ENCODE results near the gene DMD. TPM values are rescaled to one million over a fixed set of nuclear protein-coding genes. Genes with fewer than 3 reads are reported as not detected.

The DMD gene
- total RNA-seq, 4 donors from 2014 or later, result 2.2 to 26.7 (median 7.8) TPM

GRCh38 chrX:31245714-31246113 is 1965.6 kb downstream of the DMD start:
- TF ChIP-seq CTCF (IDR thresholded peaks at IDR 0.05), result no peak
- TF ChIP-seq POLR2A (IDR thresholded peaks at IDR 0.05), result no peak
- DNase-seq, result no peak
- H3K4me3 ChIP-seq, result no peak overlapping the region
- no peaks in the 10 kb centered on the region for H3K36me3 ChIP-seq
- no peaks in the 10 kb centered on the region for H3K4me1 ChIP-seq
- intact Hi-C loops (cut with DNase I), result no loop called here
- no peaks in the 10 kb centered on the region for H3K9me3 ChIP-seq
- 82 to 85% methylated on average over 3 to 4 of the region's 4 CpGs for WGBS, 2 donors
- no peak overlapping the region for H3K27ac ChIP-seq
- no peaks in the 10 kb centered on the region for H3K27me3 ChIP-seq

- WGBS, 2 donors, result 68 to 90% methylated on average over 3 of the region's 3 CpGs
- no peaks in the 10 kb centered on the region for H3K4me1 ChIP-seq
- TF ChIP-seq POLR2A (IDR thresholded peaks at IDR 0.05), result no peak
- no peak for TF ChIP-seq CTCF (IDR thresholded peaks at IDR 0.05)
- H3K27ac ChIP-seq, result no peak overlapping the region
- no peaks in the 10 kb centered on the region for H3K36me3 ChIP-seq
- DNase-seq, result no peak
- no peaks in the 10 kb centered on the region for H3K9me3 ChIP-seq
- intact Hi-C loops (cut with DNase I), result no loop called here
- H3K27me3 ChIP-seq, result no peaks in the 10 kb centered on the region
- H3K4me3 ChIP-seq, result no peak overlapping the region
Measured at GRCh38 chrX:31243804-31244203, 1967.5 kb downstream of the DMD start.

- TF ChIP-seq POLR2A (IDR thresholded peaks at IDR 0.05) (no peak), CTCF (IDR thresholded peaks at IDR 0.05) (no peak)
- intact Hi-C loops (cut with DNase I), result no loop called here
- no peaks in the 10 kb centered on the region for H3K36me3 ChIP-seq
- H3K27ac ChIP-seq, result no peak overlapping the region
- H3K4me1 ChIP-seq, result no peaks in the 10 kb centered on the region
- WGBS, 2 donors, result 51 to 75% methylated on average over 3 of the region's 3 CpGs
- H3K27me3 ChIP-seq, result no peaks in the 10 kb centered on the region
- H3K9me3 ChIP-seq, result no peaks in the 10 kb centered on the region
- DNase-seq, result no peak
- H3K4me3 ChIP-seq, result no peak overlapping the region
Measured at GRCh38 chrX:31240982-31241381, 1970.4 kb downstream of the DMD start.

GRCh38 chrX:31237189-31237588 is 1974.2 kb downstream of the DMD start:
- H3K4me1 ChIP-seq, result no peaks in the 10 kb centered on the region
- intact Hi-C loops (cut with DNase I), result no loop called here
- 64 to 81% methylated on average over 1 of the region's 1 CpG for WGBS, 2 donors

GRCh38 chrX:31236231-31236630 is 1975.1 kb downstream of the DMD start:
- Histone ChIP-seq H3K27ac (no peak overlapping the region), H3K4me1 (no peaks in the 10 kb centered on the region), H3K27me3 (no peaks in the 10 kb centered on the region), H3K9me3 (no peaks in the 10 kb centered on the region), H3K36me3 (no peaks in the 10 kb centered on the region), H3K4me3 (no peak overlapping the region)
- 75 to 81% methylated on average over 6 of the region's 6 CpGs for WGBS, 2 donors
- intact Hi-C loops (cut with DNase I), result no loop called here
- TF ChIP-seq CTCF (IDR thresholded peaks at IDR 0.05) (no peak), POLR2A (IDR thresholded peaks at IDR 0.05) (no peak)
- DNase-seq, result no peak

More at GRCh38 chrX:31237189-31237588, 1974.2 kb downstream of the DMD start:
- H3K36me3 ChIP-seq, result no peaks in the 10 kb centered on the region
- no peak overlapping the region for H3K4me3 ChIP-seq
- H3K9me3 ChIP-seq, result no peaks in the 10 kb centered on the region
- no peak overlapping the region for H3K27ac ChIP-seq
- no peak for DNase-seq
- TF ChIP-seq CTCF (IDR thresholded peaks at IDR 0.05) (no peak), POLR2A (IDR thresholded peaks at IDR 0.05) (no peak)
- no peaks in the 10 kb centered on the region for H3K27me3 ChIP-seq
